Epithelial cell of proximal tubule (primary cell): ENCODE measurements around the gene FADS1. TPM values are rescaled to one million over a fixed set of nuclear protein-coding genes. Genes with fewer than 3 reads are reported as not detected.

Experiments
- DNase-seq: peaks from one replicate; pipeline ENCODE4 v3.0.0-alpha.2; 2011; ENCODE audit warnings: low read depth
- H3K4me3 ChIP-seq: 2 replicates; pipeline ENCODE4 v1.5.1; 2011; ENCODE audit warnings: low read depth, mild to moderate bottlenecking, low read length
- CTCF ChIP-seq: conservative IDR thresholded peaks from 2 replicates; pipeline ENCODE4 v1.5.1; 2012; ENCODE audit warnings: low read depth, mild to moderate bottlenecking, low read length
- total RNA-seq: library from RNA; depleted of rRNA; stranded (reverse); fragments of >200 nt; gene quantifications from 2 replicates; pipeline ENCODE4 v1.2.3, GENCODE V29; 2015

FADS1 gene
- total RNA-seq, 1 donor from 2014 or later, result 64.6 TPM

- TF ChIP-seq CTCF, result no peak
- DNase-seq, result no peak
- peak overlapping the region; percentile 92 for H3K4me3 ChIP-seq
These were observed 10.2 kb upstream of the FADS1 start for GRCh38 chr11:61826930-61827570.

DNA sequence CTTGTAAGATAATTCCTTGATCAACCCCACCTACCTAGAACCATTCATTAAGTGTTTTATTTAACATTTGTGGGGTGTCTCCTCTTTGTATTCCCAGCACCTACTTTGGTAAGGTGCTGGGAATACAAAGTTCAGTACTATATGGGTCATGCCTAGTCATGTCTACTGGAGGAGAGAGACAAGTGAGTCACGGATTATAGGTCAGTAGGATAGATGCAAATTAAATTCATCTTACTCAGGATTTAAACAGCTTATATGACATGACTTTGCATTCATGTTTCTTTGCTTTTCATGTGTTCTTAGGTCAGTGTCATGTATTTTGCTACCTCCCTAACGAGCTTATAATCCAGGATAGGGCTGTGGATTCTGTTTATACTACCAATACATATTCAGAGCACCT is 3.4 kb upstream of the FADS1 start:
- H3K4me3 ChIP-seq, result no peak overlapping the region
- DNase-seq, result peak; percentile 43
- no peak for TF ChIP-seq CTCF

GRCh38 chr11:61817471-61818202 is 834 bp upstream of the FADS1 start:
- peak overlapping the region; percentile 91 for H3K4me3 ChIP-seq
- no peak for TF ChIP-seq CTCF
- DNase-seq, result no peak

GRCh38 chr11:61815790-61816735 is 740 bp downstream of the FADS1 start:
- TF ChIP-seq CTCF, result no peak
- DNase-seq, result no peak
- peak overlapping the region; percentile 91 for H3K4me3 ChIP-seq

DNA sequence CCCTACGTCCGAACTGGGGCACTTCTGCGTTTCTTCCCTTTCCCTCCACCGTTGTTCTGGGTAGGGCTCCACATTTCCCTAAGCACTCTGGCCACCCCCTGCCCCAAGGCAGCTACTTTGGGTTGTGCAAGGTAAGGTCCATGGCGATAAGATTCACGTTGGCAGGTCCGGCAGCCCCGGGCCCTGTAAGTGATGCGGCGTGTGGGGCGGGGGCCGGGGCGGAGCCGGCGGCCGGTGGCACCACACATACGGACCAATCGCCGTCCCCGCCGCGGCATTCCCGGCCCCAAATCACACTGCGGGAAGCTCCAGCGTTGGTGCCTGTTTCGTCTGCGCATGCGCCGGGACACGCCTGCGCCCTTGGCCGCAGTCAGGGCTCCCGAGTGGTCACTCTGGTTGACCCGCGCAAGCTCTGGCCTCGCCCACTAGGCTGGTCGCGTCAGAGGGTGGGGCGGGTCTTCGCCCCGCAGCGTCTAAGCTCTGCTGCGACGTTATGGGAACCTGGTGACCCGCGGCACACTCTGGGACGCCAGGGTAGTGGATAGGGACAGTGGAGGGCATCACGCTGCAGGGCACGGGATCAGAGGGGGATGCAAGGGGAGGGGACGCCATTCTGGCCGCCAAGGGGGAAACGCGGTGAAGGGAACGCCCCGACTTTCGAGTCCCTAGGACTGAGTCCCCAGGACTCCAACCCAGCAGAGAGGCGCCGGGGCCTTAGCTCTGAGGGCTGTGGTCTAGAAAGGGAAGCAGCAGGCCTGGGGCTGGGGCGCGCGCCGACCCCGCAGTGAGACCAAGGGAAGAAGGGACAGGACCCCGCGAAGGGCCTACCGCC is 1.6 kb downstream of the FADS1 start:
- no peak for TF ChIP-seq CTCF
- peak overlapping the region; percentile 91 for H3K4me3 ChIP-seq
- DNase-seq, result peak; percentile 61

DNA sequence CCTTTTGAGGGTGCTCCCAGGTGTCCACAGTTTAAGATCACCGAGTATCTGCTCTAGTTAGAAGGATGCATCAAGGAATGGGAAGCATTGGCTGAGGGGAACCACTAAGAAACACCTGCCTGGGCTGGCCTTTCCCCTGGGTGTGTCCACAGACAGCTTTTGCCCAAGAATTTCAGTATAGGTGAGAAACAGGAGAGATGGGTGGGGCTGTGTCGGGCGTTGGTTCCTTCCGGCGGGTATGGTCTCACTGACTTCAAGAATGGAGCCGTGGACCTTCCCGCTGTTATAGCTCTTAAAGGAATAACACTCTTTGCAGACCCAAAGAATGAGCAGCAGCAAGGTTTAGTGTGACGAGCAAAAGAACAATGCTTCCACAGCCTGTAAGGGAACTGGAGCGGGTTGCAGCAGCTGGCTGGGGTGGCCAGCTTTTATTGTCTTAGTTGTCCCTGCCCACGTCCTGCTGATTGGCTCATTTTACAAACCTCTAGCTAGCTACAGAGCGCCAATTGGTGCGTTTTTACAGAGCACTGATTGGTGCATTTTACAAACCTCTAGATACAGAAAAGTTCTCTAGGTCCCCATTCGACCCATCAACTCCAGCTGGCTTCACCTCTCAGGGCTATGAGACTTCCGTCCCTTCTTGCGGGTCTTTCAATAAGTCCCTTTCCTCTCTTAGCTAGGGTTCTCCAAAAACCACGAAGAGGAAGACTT is 2.4 kb downstream of the FADS1 start:
- H3K4me3 ChIP-seq, result peak overlapping the region; percentile 91
- no peak for TF ChIP-seq CTCF
- DNase-seq, result no peak
